ENCODE measurements around the gene LRRC23. TPM values are rescaled to one million over a fixed set of nuclear protein-coding genes. Genes with fewer than 3 reads are reported as not detected.

The LRRC23 gene
- total and polyA plus RNA-seq, 9 of the 15 experiments (the other 6 are each of a cell fraction or from before 2014, with no cell fraction given), result 2.2 to 7.0 (median 3.0) TPM

- CTCF ChIA-PET (ENCODE audit: low intra/inter-chr PET ratio), result no interaction called here
- in situ Hi-C loops (cut with MboI), result no loop called here
Observed at GRCh38 chr12:6855322-6855721, 49.3 kb upstream of the LRRC23 start.

More at GRCh38 chr12:6855322-6855721, 49.3 kb upstream of the LRRC23 start:
- TF ChIP-seq REST (IDR thresholded peaks at IDR 0.05; ENCODE audit: borderline replicate concordance), result no peak
- no peak for TF ChIP-seq REST (CRISPR knock-in tag; IDR thresholded peaks at IDR 0.05; ENCODE audit: low read depth)
- TF ChIP-seq POLR2B (IDR thresholded peaks at IDR 0.05; ENCODE audit: low read depth, partially characterized antibody), result no peak
- no peak for TF ChIP-seq ZNF24 (IDR thresholded peaks at IDR 0.05)
- no peak for TF ChIP-seq MYBL2 (IDR thresholded peaks at IDR 0.05; ENCODE audit: low read depth)
- TF ChIP-seq MYBL2 (CRISPR knock-in tag; IDR thresholded peaks at IDR 0.05; ENCODE audit: borderline replicate concordance), result no peak
- TF ChIP-seq ZNF707 (CRISPR knock-in tag; conservative IDR thresholded peaks at IDR 0.05), result no peak
- no TSS peak for BruUV-seq (replicated peaks)
- DNase-seq (ENCODE audit: extremely low read depth in 1 of 4, low spot score in 3 of 4), result no peak
- FAIRE-seq, result no peak
- ATAC-seq, result no peak
- Histone ChIP-seq H3K9me3 (replicated peaks; ENCODE audit: control insufficient read depth, insufficient read depth, low read depth, low read length) (no peaks in the 10 kb centered on the region), H3K9ac (ENCODE audit: insufficient read depth in 1 of 2, low read depth in 2 of 2, low read length in 2 of 2) (no peak overlapping the region), H3K36me3 (ENCODE audit: control insufficient read depth, insufficient read depth, low read length) (peaks cover 64% of the 10 kb centered on the region), H3K4me3 (no peak overlapping the region), H3K79me2 (ENCODE audit: control insufficient read depth, insufficient read depth, low read length) (peaks cover 35% of the 10 kb centered on the region), H3K9me1 (ENCODE audit: control insufficient read depth, insufficient read depth, low read length) (peaks cover 3% of the 10 kb centered on the region), H3K27me3 (ENCODE audit: control insufficient read depth in 2 of 2, insufficient read depth in 2 of 2, low read length in 2 of 2) (no peaks in the 10 kb centered on the region), H3K4me1 (replicated peaks in 1 of 2; ENCODE audit: control insufficient read depth in 2 of 2, insufficient read depth in 2 of 2, low read length in 2 of 2) (peaks cover 8 to 10% of the 10 kb centered on the region in 2 experiments; a peak in 4 of 5 replicates), H3K4me2 (ENCODE audit: insufficient read depth, low read length) (no peak overlapping the region), H4K20me1 (replicated peaks; ENCODE audit: control insufficient read depth, insufficient read depth, low read length) (no peaks in the 10 kb centered on the region; the same call in 1 of the 2 replicates), H3K27ac (ENCODE audit: extremely low read depth, low read depth, low read length) (no peak overlapping the region), H2AFZ (ENCODE audit: low read depth, low read length) (no peak overlapping the region)
- 82% methylated on average over 9 of the region's 14 CpGs for WGBS (ENCODE audit: insufficient coverage, low coverage, missing lambda C conversion rate)
- intact Hi-C loops (cut with micrococcal nuclease), result no loop called here
- POLR2A ChIA-PET, result interaction anchor here (0.6 to 7.4 kb wide), 2 partner anchors 12 to 13 kb away, joined by 3 to 174 read pairs; partner anchors contain the start of genes SPSB2 and TPI1
